ENCODE measurements around the gene XPR1.

- no peak for TF ChIP-seq CTCF (conservative IDR thresholded peaks at IDR 0.05; ENCODE audit: low read length)
- TF ChIP-seq EZH2phosphoT487 (IDR thresholded peaks at IDR 0.05; ENCODE audit: borderline replicate concordance): no peak
These were observed 284.9 kb downstream of the XPR1 start for GRCh38 chr1:180916771-180917170.

All from Loucy (cell line).